H9 (cell line): ENCODE results near the gene TACO1. TPM values are rescaled to one million over a fixed set of nuclear protein-coding genes. Genes with fewer than 3 reads are reported as not detected.

Experiments
- DNase-seq: peaks from one replicate; pipeline ENCODE4 v3.0.0-alpha.2; 2017
- H2AFZ ChIP-seq: one replicate; pipeline ENCODE4 v1.6.1; 2013; ENCODE audit warnings: mild to moderate bottlenecking, low read length, control low read depth, moderate library complexity
- H2AK5ac ChIP-seq: 2 replicates; pipeline ENCODE4 v1.6.1; 2013; ENCODE audit warnings: low read length, control low read depth, mixed read lengths; ENCODE audit not compliant: insufficient read length
- H2BK120ac ChIP-seq: one replicate; pipeline ENCODE4 v1.6.1; 2013; ENCODE audit warnings: low read depth, mild to moderate bottlenecking, low read length, control low read depth, inconsistent platforms; ENCODE audit not compliant: poor library complexity, severe bottlenecking
- H2BK12ac ChIP-seq: 2 replicates; pipeline ENCODE4 v1.6.1; 2013; ENCODE audit warnings: low read length, control low read depth, mixed read lengths, low read depth; ENCODE audit not compliant: insufficient read length
- H2BK15ac ChIP-seq: 2 replicates; pipeline ENCODE4 v1.6.1; 2013; ENCODE audit warnings: low read depth, low read length, control low read depth
- H2BK20ac ChIP-seq: one replicate; pipeline ENCODE4 v1.6.1; 2013; ENCODE audit warnings: low read depth, mild to moderate bottlenecking, low read length, control low read depth, inconsistent platforms; ENCODE audit not compliant: poor library complexity, severe bottlenecking
- H2BK5ac ChIP-seq: 2 replicates; pipeline ENCODE4 v1.6.1; 2013; ENCODE audit warnings: low read length, control low read depth, mixed read lengths; ENCODE audit not compliant: insufficient read length
- H3K14ac ChIP-seq: 2 replicates; pipeline ENCODE4 v1.6.1; 2013; ENCODE audit warnings: low read length, control low read depth; ENCODE audit not compliant: insufficient read depth
- H3K18ac ChIP-seq: 2 replicates; pipeline ENCODE4 v1.6.1; 2013; ENCODE audit warnings: low read depth, mild to moderate bottlenecking, mixed read lengths, low read length, control low read depth; ENCODE audit not compliant: insufficient read length
- H3K23ac ChIP-seq: 2 replicates; pipeline ENCODE4 v1.6.1; 2013; ENCODE audit warnings: low read length, control low read depth, mixed read lengths, low read depth; ENCODE audit not compliant: insufficient read length
- H3K23me2 ChIP-seq: 2 replicates; pipeline ENCODE4 v1.6.1; 2013; ENCODE audit warnings: low read depth, mild to moderate bottlenecking, mixed read lengths, low read length, control low read depth; ENCODE audit not compliant: insufficient read length, poor library complexity, severe bottlenecking
- H3K27ac ChIP-seq: 2 replicates; pipeline ENCODE4 v1.5.1; 2013; ENCODE audit warnings: low read length, control low read depth, mixed read lengths, low read depth; ENCODE audit not compliant: insufficient read length
- H3K27me3 ChIP-seq: 2 replicates; pipeline ENCODE4 v1.6.1; 2013; ENCODE audit warnings: low read length, control low read depth, inconsistent platforms; ENCODE audit not compliant: insufficient read depth
- H3K4ac ChIP-seq: 2 replicates; pipeline ENCODE4 v1.6.1; 2013; ENCODE audit warnings: low read depth, mild to moderate bottlenecking, control low read depth, inconsistent platforms, low read length, moderate library complexity
- H3K4me1 ChIP-seq: 2 replicates; pipeline ENCODE4 v1.6.1; 2013; ENCODE audit warnings: low read length, control low read depth, inconsistent platforms; ENCODE audit not compliant: insufficient read depth
- H3K4me2 ChIP-seq: 2 replicates; pipeline ENCODE4 v1.6.1; 2013; ENCODE audit warnings: low read length, control low read depth, mixed read lengths; ENCODE audit not compliant: insufficient read length, insufficient read depth
- H3K56ac ChIP-seq: 2 replicates; pipeline ENCODE4 v1.6.1; 2013; ENCODE audit warnings: low read depth, mild to moderate bottlenecking, mixed read lengths, low read length, control low read depth; ENCODE audit not compliant: insufficient read length
- H3K79me1 ChIP-seq: 2 replicates; pipeline ENCODE4 v1.6.1; 2013; ENCODE audit warnings: low read depth, mild to moderate bottlenecking, moderate library complexity, low read length, control low read depth, inconsistent platforms; ENCODE audit not compliant: insufficient read depth, poor library complexity, severe bottlenecking
- H3K79me2 ChIP-seq: 2 replicates; pipeline ENCODE4 v1.6.1; 2013; ENCODE audit warnings: low read length, control low read depth, inconsistent platforms; ENCODE audit not compliant: insufficient read depth
- H3K9ac ChIP-seq: 2 replicates; pipeline ENCODE4 v1.6.1; 2013; ENCODE audit warnings: low read length, control low read depth, mixed read lengths; ENCODE audit not compliant: insufficient read length; ENCODE audit errors: extremely low read depth
- H3K9me3 ChIP-seq: one replicate; pipeline ENCODE4 v1.6.1; 2013; ENCODE audit warnings: low read depth, low read length, inconsistent platforms; ENCODE audit not compliant: control insufficient read depth
- H3T11ph ChIP-seq: one replicate; pipeline ENCODE4 v1.6.1; 2013; ENCODE audit warnings: mild to moderate bottlenecking, low read length, control low read depth, inconsistent platforms
- H4K20me1 ChIP-seq: one replicate; pipeline ENCODE4 v1.6.1; 2013; ENCODE audit not compliant: control insufficient read depth, insufficient read length, insufficient read depth
- H4K5ac ChIP-seq: 2 replicates; pipeline ENCODE4 v1.6.1; 2013; ENCODE audit warnings: low read depth, mild to moderate bottlenecking, mixed read lengths, low read length, control low read depth; ENCODE audit not compliant: insufficient read length
- H4K8ac ChIP-seq: replicated peaks from 2 replicates; pipeline ENCODE4 v1.6.1; 2013; ENCODE audit warnings: low read length, control low read depth, mixed read lengths, low read depth; ENCODE audit not compliant: insufficient read length
- H4K91ac ChIP-seq: 2 replicates; pipeline ENCODE4 v1.6.1; 2013; ENCODE audit warnings: low read depth, mild to moderate bottlenecking, moderate library complexity, mixed read lengths, low read length, control low read depth; ENCODE audit not compliant: insufficient read length
- H3K27ac Mint-ChIP-seq, 3 experiments: 2 replicates in 2 of 3; 3 replicates in 1 of 3; pipeline ENCODE4 v1.8.0; 2020 to 2021; ENCODE audit warnings: mixed read lengths in 3 of 3, mild to moderate bottlenecking in 1 of 3, moderate library complexity in 1 of 3
- H3K27me3 Mint-ChIP-seq: 2 replicates; pipeline ENCODE4 v1.8.0; 2021; ENCODE audit warnings: low read depth, mild to moderate bottlenecking, moderate library complexity, mixed read lengths
- H3K36me3 Mint-ChIP-seq, 3 experiments: 2 replicates in 2 of 3; 3 replicates in 1 of 3; pipeline ENCODE4 v1.8.0; 2020 to 2021; ENCODE audit warnings: low read depth in 3 of 3, mixed read lengths in 3 of 3; ENCODE audit not compliant: insufficient read depth in 1 of 3
- H3K4me1 Mint-ChIP-seq, 2 experiments: 2 replicates each; pipeline ENCODE4 v1.8.0; 2020; ENCODE audit warnings: mixed read lengths in 2 of 2
- H3K4me3 Mint-ChIP-seq, 2 experiments: 2 replicates in 1 of 2; 3 replicates in 1 of 2; pipeline ENCODE4 v1.8.0; 2020 to 2021; ENCODE audit warnings: mild to moderate bottlenecking in 2 of 2, mixed read lengths in 2 of 2, moderate library complexity in 1 of 2
- H3K9me3 Mint-ChIP-seq, 2 experiments: 2 replicates in 1 of 2; 3 replicates in 1 of 2; pipeline ENCODE4 v1.8.0; 2020; ENCODE audit warnings: mild to moderate bottlenecking in 2 of 2, mixed read lengths in 2 of 2, moderate library complexity in 1 of 2
- CTCF ChIP-seq: fragments of 200-600 bp; sonication (generic); conservative IDR thresholded peaks from 3 replicates; pipeline ENCODE4 v1.8.0; 2021; ENCODE audit warnings: antibody characterized with exemption, mild to moderate bottlenecking
- WGBS: extraction: QIAGEN DNeasy Blood & Tissue Kit; methylation state at CpG from one replicate; pipeline ENCODE4 v1.1.7; 2013; ENCODE audit warnings: missing lambda C conversion rate, low lambda C conversion rate, mixed read lengths; ENCODE audit not compliant: insufficient read length; ENCODE audit errors: extremely low coverage; 5-methylcytosine and 5-hydroxymethylcytosine counted together
- total RNA-seq: library from RNA; stranded (reverse); gene quantifications from 2 replicates; pipeline ENCODE4 v1.2.1, GENCODE V29; 2021

TACO1 gene
- total RNA-seq, 1 experiment from 2014 or later, result 30.2 TPM

GRCh38 chr17:63634816-63635215 lies 34.1 kb downstream of the TACO1 start:
- no CpG with 5 or more reads among the region's 1 CpG for WGBS
- Histone ChIP-seq H2AK5ac (no peak overlapping the region), H2BK5ac (no peak overlapping the region), H3K4ac (no peak overlapping the region), H3K9ac (no peak overlapping the region), H4K5ac (no peak overlapping the region), H3K14ac (no peak overlapping the region), H2BK12ac (no peak overlapping the region), H2BK120ac (no peak overlapping the region), H3K79me1 (no peaks in the 10 kb centered on the region), H2AFZ (no peak overlapping the region), H3K9me3 (no peaks in the 10 kb centered on the region), H3K4me1 (peaks cover 10% of the 10 kb centered on the region; the same call in 1 of the 2 replicates), H4K20me1 (no peaks in the 10 kb centered on the region), H3K23me2 (no peaks in the 10 kb centered on the region), H4K8ac (no peak overlapping the region), H3K27me3 (no peaks in the 10 kb centered on the region), H3K56ac (no peak overlapping the region), H4K91ac (no peak overlapping the region), H3T11ph (no peak overlapping the region), H2BK20ac (no peak overlapping the region), H3K4me2 (no peak overlapping the region), H3K27ac (no peak overlapping the region), H3K23ac (no peak overlapping the region), H3K18ac (no peak overlapping the region), H3K79me2 (no peaks in the 10 kb centered on the region), H2BK15ac (no peak overlapping the region)
- no peak for DNase-seq
- peaks cover 4 to 27% (median 17%) of the 10 kb centered on the region in 3 experiments; a peak in 6 of 7 replicates for H3K36me3 Mint-ChIP-seq
- H3K4me3 Mint-ChIP-seq, result no peak overlapping the region
- no peaks in the 10 kb centered on the region for H3K27me3 Mint-ChIP-seq
- peaks cover 42 to 50% of the 10 kb centered on the region in 2 experiments for H3K4me1 Mint-ChIP-seq
- no peaks in the 10 kb centered on the region for H3K9me3 Mint-ChIP-seq
- no peak for TF ChIP-seq CTCF
- H3K27ac Mint-ChIP-seq, result no peak overlapping the region
